ENCODE data around the gene GLOD5.

DNA sequence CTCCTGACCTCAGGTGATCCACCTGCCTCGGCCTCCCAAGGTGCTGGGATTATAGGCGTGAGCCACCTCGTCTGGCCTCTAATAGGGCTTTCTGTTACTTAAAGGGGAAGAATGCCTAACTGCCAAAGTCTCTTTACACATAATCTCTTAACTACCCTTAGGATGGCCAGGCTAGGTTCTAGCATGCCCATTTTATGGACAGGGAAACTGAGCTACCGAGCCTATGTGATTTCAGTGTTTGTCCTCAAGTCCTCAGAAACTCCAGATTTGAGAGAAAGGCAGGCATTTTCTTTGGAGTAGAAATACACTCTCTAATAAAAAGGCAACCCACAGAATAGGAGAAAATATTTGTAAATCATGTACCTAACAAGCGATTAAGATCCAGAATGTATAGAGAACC lies 12.4 kb upstream of the GLOD5 start:
- TF ChIP-seq, protein P1, sequence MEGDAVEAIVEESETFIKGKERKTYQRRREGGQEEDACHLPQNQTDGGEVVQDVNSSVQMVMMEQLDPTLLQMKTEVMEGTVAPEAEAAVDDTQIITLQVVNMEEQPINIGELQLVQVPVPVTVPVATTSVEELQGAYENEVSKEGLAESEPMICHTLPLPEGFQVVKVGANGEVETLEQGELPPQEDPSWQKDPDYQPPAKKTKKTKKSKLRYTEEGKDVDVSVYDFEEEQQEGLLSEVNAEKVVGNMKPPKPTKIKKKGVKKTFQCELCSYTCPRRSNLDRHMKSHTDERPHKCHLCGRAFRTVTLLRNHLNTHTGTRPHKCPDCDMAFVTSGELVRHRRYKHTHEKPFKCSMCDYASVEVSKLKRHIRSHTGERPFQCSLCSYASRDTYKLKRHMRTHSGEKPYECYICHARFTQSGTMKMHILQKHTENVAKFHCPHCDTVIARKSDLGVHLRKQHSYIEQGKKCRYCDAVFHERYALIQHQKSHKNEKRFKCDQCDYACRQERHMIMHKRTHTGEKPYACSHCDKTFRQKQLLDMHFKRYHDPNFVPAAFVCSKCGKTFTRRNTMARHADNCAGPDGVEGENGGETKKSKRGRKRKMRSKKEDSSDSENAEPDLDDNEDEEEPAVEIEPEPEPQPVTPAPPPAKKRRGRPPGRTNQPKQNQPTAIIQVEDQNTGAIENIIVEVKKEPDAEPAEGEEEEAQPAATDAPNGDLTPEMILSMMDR (IDR thresholded peaks at IDR 0.05) = no peak
- TF ChIP-seq POLR2A (IDR thresholded peaks at IDR 0.05) = no peak

Data from esophagus squamous epithelium (tissue), 4 donors.